SK-N-SH (cell line): Measurements from ENCODE around the gene UNC50.

Experiments used
- FOXJ3 ChIP-seq: sonication (generic); formaldehyde crosslinking; IDR thresholded peaks from 2 replicates; pipeline ENCODE4 v1.5.1; 2020; ENCODE audit warnings: mild to moderate bottlenecking, missing genetic modification reagents
- TF ChIP-seq, protein P1 (sequence below): fragments of 200-600 bp; sonication (generic); IDR thresholded peaks from 2 replicates; pipeline ENCODE4 v1.6.1; 2017; ENCODE audit warnings: antibody characterized with exemption, mild to moderate bottlenecking, moderate library complexity

GRCh38 chr2:98583276-98583675 lies 25.1 kb upstream of the UNC50 start:
- TF ChIP-seq, protein P1, sequence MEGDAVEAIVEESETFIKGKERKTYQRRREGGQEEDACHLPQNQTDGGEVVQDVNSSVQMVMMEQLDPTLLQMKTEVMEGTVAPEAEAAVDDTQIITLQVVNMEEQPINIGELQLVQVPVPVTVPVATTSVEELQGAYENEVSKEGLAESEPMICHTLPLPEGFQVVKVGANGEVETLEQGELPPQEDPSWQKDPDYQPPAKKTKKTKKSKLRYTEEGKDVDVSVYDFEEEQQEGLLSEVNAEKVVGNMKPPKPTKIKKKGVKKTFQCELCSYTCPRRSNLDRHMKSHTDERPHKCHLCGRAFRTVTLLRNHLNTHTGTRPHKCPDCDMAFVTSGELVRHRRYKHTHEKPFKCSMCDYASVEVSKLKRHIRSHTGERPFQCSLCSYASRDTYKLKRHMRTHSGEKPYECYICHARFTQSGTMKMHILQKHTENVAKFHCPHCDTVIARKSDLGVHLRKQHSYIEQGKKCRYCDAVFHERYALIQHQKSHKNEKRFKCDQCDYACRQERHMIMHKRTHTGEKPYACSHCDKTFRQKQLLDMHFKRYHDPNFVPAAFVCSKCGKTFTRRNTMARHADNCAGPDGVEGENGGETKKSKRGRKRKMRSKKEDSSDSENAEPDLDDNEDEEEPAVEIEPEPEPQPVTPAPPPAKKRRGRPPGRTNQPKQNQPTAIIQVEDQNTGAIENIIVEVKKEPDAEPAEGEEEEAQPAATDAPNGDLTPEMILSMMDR, result no peak
- no peak for TF ChIP-seq FOXJ3
